Liver (tissue), 3 donors: ENCODE data around the gene PRRT2.

Experiments
- FOXA1 ChIP-seq: IDR thresholded peaks from 2 replicates; pipeline ENCODE4 v1.6.1; 2016; ENCODE audit warnings: antibody characterized with exemption
- FOXA2 ChIP-seq: IDR thresholded peaks from 2 replicates; pipeline ENCODE4 v1.6.1; 2016; ENCODE audit warnings: antibody characterized with exemption
- MAX ChIP-seq: IDR thresholded peaks from 2 replicates; pipeline ENCODE4 v1.6.1; 2016; ENCODE audit warnings: antibody characterized with exemption
- NR2F2 ChIP-seq: IDR thresholded peaks from 2 replicates; pipeline ENCODE4 v1.6.1; 2016; ENCODE audit warnings: antibody characterized with exemption
- RAD21 ChIP-seq, 2 donors: IDR thresholded peaks; 2 replicates each; pipeline ENCODE4 v1.6.1; 2016; ENCODE audit warnings: antibody characterized with exemption in 2 of 2, mild to moderate bottlenecking in 2 of 2
- REST ChIP-seq: IDR thresholded peaks from 2 replicates; pipeline ENCODE4 v1.6.1; 2016; ENCODE audit warnings: antibody characterized with exemption, mild to moderate bottlenecking
- RXRA ChIP-seq, 2 donors: IDR thresholded peaks; 2 replicates each; pipeline ENCODE4 v1.6.1; 2017 to 2018; ENCODE audit warnings: antibody characterized with exemption in 2 of 2, mild to moderate bottlenecking in 1 of 2
- TF ChIP-seq, protein P1 (sequence below): fragments of 150-350 bp; IDR thresholded peaks from 2 replicates; pipeline ENCODE4 v1.5.1; 2017; ENCODE audit warnings: improper control_type of control experiment, low read depth, low read length; ENCODE audit not compliant: missing input control
- TF ChIP-seq, protein P2 (sequence below): IDR thresholded peaks from 2 replicates; pipeline ENCODE4 v1.6.1; 2016; ENCODE audit warnings: antibody characterized with exemption
- donor health status: healthy.
- donor health status: healthy.

GRCh38 chr16:29839822-29840221 is 27.8 kb downstream of the PRRT2 start:
- TF ChIP-seq NR2F2: no peak
- TF ChIP-seq, protein P1, sequence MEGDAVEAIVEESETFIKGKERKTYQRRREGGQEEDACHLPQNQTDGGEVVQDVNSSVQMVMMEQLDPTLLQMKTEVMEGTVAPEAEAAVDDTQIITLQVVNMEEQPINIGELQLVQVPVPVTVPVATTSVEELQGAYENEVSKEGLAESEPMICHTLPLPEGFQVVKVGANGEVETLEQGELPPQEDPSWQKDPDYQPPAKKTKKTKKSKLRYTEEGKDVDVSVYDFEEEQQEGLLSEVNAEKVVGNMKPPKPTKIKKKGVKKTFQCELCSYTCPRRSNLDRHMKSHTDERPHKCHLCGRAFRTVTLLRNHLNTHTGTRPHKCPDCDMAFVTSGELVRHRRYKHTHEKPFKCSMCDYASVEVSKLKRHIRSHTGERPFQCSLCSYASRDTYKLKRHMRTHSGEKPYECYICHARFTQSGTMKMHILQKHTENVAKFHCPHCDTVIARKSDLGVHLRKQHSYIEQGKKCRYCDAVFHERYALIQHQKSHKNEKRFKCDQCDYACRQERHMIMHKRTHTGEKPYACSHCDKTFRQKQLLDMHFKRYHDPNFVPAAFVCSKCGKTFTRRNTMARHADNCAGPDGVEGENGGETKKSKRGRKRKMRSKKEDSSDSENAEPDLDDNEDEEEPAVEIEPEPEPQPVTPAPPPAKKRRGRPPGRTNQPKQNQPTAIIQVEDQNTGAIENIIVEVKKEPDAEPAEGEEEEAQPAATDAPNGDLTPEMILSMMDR: no peak
- no peak for TF ChIP-seq FOXA1
- no peak for TF ChIP-seq FOXA2
- TF ChIP-seq RXRA (IDR thresholded peaks at IDR 0.05): no peak
- TF ChIP-seq MAX: no peak
- TF ChIP-seq RAD21 (IDR thresholded peaks at IDR 0.05): no peak
- TF ChIP-seq REST: no peak
- TF ChIP-seq, protein P2, sequence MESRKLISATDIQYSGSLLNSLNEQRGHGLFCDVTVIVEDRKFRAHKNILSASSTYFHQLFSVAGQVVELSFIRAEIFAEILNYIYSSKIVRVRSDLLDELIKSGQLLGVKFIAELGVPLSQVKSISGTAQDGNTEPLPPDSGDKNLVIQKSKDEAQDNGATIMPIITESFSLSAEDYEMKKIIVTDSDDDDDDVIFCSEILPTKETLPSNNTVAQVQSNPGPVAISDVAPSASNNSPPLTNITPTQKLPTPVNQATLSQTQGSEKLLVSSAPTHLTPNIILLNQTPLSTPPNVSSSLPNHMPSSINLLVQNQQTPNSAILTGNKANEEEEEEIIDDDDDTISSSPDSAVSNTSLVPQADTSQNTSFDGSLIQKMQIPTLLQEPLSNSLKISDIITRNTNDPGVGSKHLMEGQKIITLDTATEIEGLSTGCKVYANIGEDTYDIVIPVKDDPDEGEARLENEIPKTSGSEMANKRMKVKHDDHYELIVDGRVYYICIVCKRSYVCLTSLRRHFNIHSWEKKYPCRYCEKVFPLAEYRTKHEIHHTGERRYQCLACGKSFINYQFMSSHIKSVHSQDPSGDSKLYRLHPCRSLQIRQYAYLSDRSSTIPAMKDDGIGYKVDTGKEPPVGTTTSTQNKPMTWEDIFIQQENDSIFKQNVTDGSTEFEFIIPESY: no peak
